CD14-positive monocyte (primary cell): ENCODE measurements around the gene RABGAP1. TPM values are rescaled to one million over a fixed set of nuclear protein-coding genes. Genes with fewer than 3 reads are reported as not detected.

Experiments used
- DNase-seq, 3 donors: peaks; one replicate each; pipeline ENCODE4 v3.0.0-alpha.2; 2011 to 2022
- H2AFZ ChIP-seq: 2 replicates; pipeline ENCODE4 v1.6.0; 2012; ENCODE audit warnings: mild to moderate bottlenecking, low read depth, low read length, inconsistent platforms; ENCODE audit not compliant: insufficient read depth, poor library complexity, severe bottlenecking
- H3K27ac ChIP-seq, 2 donors: 1 replicate in 1 of 2; 2 replicates in 1 of 2; pipeline ENCODE4 v1.5.1; 2012 to 2013; ENCODE audit warnings: low read length in 2 of 2, control low read depth in 1 of 2, inconsistent platforms in 1 of 2, low read depth in 1 of 2, mild to moderate bottlenecking in 1 of 2
- H3K27me3 ChIP-seq, 2 donors: one replicate each; pipeline versions ENCODE4 v1.6.0 to v1.6.1; 2011 to 2013; ENCODE audit warnings: low read length in 2 of 2; ENCODE audit not compliant: control insufficient read depth in 2 of 2, insufficient read depth in 2 of 2
- H3K36me3 ChIP-seq, 2 donors: replicated peaks in 1 of 2; 1 replicate in 1 of 2; 2 replicates in 1 of 2; pipeline versions ENCODE4 v1.5.1 to v1.6.1; 2012 to 2013; ENCODE audit warnings: low read length in 2 of 2, control low read depth in 1 of 2, inconsistent platforms in 1 of 2, mild to moderate bottlenecking in 1 of 2; ENCODE audit not compliant: insufficient read depth in 2 of 2, control insufficient read depth in 1 of 2
- H3K4me1 ChIP-seq, 2 donors: 1 replicate in 1 of 2; 2 replicates in 1 of 2; pipeline versions ENCODE4 v1.5.1 to v1.6.1; 2012 to 2013; ENCODE audit warnings: low read length in 2 of 2, control low read depth in 1 of 2, inconsistent platforms in 1 of 2, mild to moderate bottlenecking in 1 of 2, moderate library complexity in 1 of 2; ENCODE audit not compliant: insufficient read depth in 2 of 2, control insufficient read depth in 1 of 2
- H3K4me2 ChIP-seq: replicated peaks from 2 replicates; pipeline ENCODE3; 2012; ENCODE audit warnings: low read length, moderate library complexity, mild to moderate bottlenecking; ENCODE audit not compliant: poor library complexity, severe bottlenecking; ENCODE audit errors: extremely low read depth
- H3K4me3 ChIP-seq, 3 experiments: fragments of 200-600 bp in 1 of 3; sonication (generic) in 1 of 3; replicated peaks in 1 of 3; 1 replicate in 2 of 3; 2 replicates in 1 of 3; pipeline ENCODE4 v1.5.1; 2011 to 2013; ENCODE audit warnings: low read length in 3 of 3, mild to moderate bottlenecking in 3 of 3, control low read depth in 2 of 3, low read depth in 2 of 3, inconsistent platforms in 1 of 3, moderate library complexity in 1 of 3
- H3K79me2 ChIP-seq: 2 replicates; pipeline ENCODE4 v1.6.0; 2012; ENCODE audit warnings: mild to moderate bottlenecking, control low read depth, inconsistent platforms, low read length, moderate library complexity; ENCODE audit not compliant: insufficient read depth
- H3K9ac ChIP-seq: 2 replicates; pipeline ENCODE4 v1.6.0; 2017; ENCODE audit warnings: low read length, mild to moderate bottlenecking; ENCODE audit not compliant: insufficient read depth, poor library complexity, severe bottlenecking
- H3K9me3 ChIP-seq, 2 donors: replicated peaks in 1 of 2; 1 replicate in 1 of 2; 2 replicates in 1 of 2; pipeline versions ENCODE4 v1.5.1 to v1.6.1; 2012 to 2013; ENCODE audit warnings: low read length in 2 of 2, control low read depth in 1 of 2; ENCODE audit not compliant: control insufficient read depth in 1 of 2, insufficient read depth in 1 of 2
- H4K20me1 ChIP-seq: 2 replicates; pipeline ENCODE4 v1.6.0; 2012; ENCODE audit warnings: mild to moderate bottlenecking, low read length, control low read depth, moderate library complexity; ENCODE audit not compliant: insufficient read depth
- H3K27ac Mint-ChIP-seq, 7 donors: one replicate each; pipeline ENCODE4 v1.8.0; 2020; ENCODE audit warnings: mild to moderate bottlenecking in 7 of 7, mixed read lengths in 7 of 7, moderate library complexity in 6 of 7, inconsistent platforms in 2 of 7
- H3K27me3 Mint-ChIP-seq, 3 donors: one replicate each; pipeline ENCODE4 v1.8.0; 2021 to 2022; ENCODE audit warnings: low read depth in 3 of 3, mild to moderate bottlenecking in 3 of 3, mixed read lengths in 3 of 3, moderate library complexity in 3 of 3, inconsistent platforms in 1 of 3
- H3K36me3 Mint-ChIP-seq, 2 donors: one replicate each; pipeline ENCODE4 v1.8.0; 2020; ENCODE audit warnings: mixed read lengths in 2 of 2, inconsistent platforms in 1 of 2, mild to moderate bottlenecking in 1 of 2
- H3K4me1 Mint-ChIP-seq: one replicate; pipeline ENCODE4 v1.8.0; 2020; ENCODE audit warnings: mild to moderate bottlenecking, mixed read lengths
- H3K4me3 Mint-ChIP-seq, 2 donors: one replicate each; pipeline ENCODE4 v1.8.0; 2020; ENCODE audit warnings: mild to moderate bottlenecking in 2 of 2, mixed read lengths in 2 of 2, moderate library complexity in 1 of 2
- H3K9me3 Mint-ChIP-seq, 7 donors: one replicate each; pipeline ENCODE4 v1.8.0; 2020 to 2022; ENCODE audit warnings: mixed read lengths in 7 of 7, mild to moderate bottlenecking in 6 of 7, moderate library complexity in 6 of 7, inconsistent platforms in 2 of 7
- CTCF ChIP-seq: fragments of 200-600 bp; IDR thresholded peaks from one replicate; pipeline ENCODE4 v1.8.0; 2022; ENCODE audit warnings: antibody characterized with exemption, mild to moderate bottlenecking
- WGBS: methylation state at CpG from one replicate; pipeline ENCODE4 v1.1.5; 2013; ENCODE audit warnings: missing lambda C conversion rate; ENCODE audit not compliant: insufficient coverage; 5-methylcytosine and 5-hydroxymethylcytosine counted together
- intact Hi-C, 2 donors: fragments of 100-400 bp; cut with micrococcal nuclease; formaldehyde crosslinking; loops; one replicate each; pipeline versions ENCODE4 v1.15.0 to v1.15.1; 2023
- polyA plus RNA-seq, 3 donors: library from polyadenylated mRNA; depleted of rRNA in 1 of 3; unstranded in 2 of 3; stranded (reverse) in 1 of 3; fragments of 300-500 nt in 2 of 3; fragments of >200 nt in 1 of 3; fragmentation: Illumina TruSeq in 2 of 3; gene quantifications; 1 replicate in 2 of 3; 2 replicates in 1 of 3; pipeline ENCODE4 v1.2.3, GENCODE V29; 2012 to 2021

RABGAP1 gene
- polyA plus RNA-seq, 3 donors, result 14.7 to 24.1 (median 19.3) TPM

GRCh38 chr9:123007269-123007668 is 66.4 kb downstream of the RABGAP1 start:
- H3K9ac ChIP-seq, result no peak overlapping the region
- no peaks in the 10 kb centered on the region for H3K27me3 Mint-ChIP-seq
- intact Hi-C loops, result no loop called here

GRCh38 chr9:123008909-123009308 is 68.1 kb downstream of the RABGAP1 start:
- no peaks in the 10 kb centered on the region for H3K27me3 ChIP-seq
- peaks cover 57 to 84% of the 10 kb centered on the region in 2 donors for H3K36me3 ChIP-seq
- no peak overlapping the region for H3K9ac ChIP-seq
- H3K4me2 ChIP-seq, result no peak overlapping the region
- peaks cover 0 to 5% (median 2%) of the 10 kb centered on the region in 7 donors for H3K9me3 Mint-ChIP-seq
- peaks cover 58 to 67% of the 10 kb centered on the region in 2 donors for H3K36me3 Mint-ChIP-seq
- H3K4me1 ChIP-seq, result no peaks in the 10 kb centered on the region
- H3K9me3 ChIP-seq, result no peaks in the 10 kb centered on the region
- H3K4me3 ChIP-seq, result no peak overlapping the region
- H3K27ac Mint-ChIP-seq, result no peak overlapping the region
- peaks cover 6% of the 10 kb centered on the region for H3K4me1 Mint-ChIP-seq
- no peaks in the 10 kb centered on the region for H3K79me2 ChIP-seq
- TF ChIP-seq CTCF, result no peak
- no peak overlapping the region for H3K27ac ChIP-seq
- no peaks in the 10 kb centered on the region for H4K20me1 ChIP-seq
- no peak overlapping the region for H2AFZ ChIP-seq
- intact Hi-C loops, result no loop called here
- no peak overlapping the region for H3K4me3 Mint-ChIP-seq
- no peak for DNase-seq
- no peaks in the 10 kb centered on the region for H3K27me3 Mint-ChIP-seq

More at GRCh38 chr9:123007269-123007668, 66.4 kb downstream of the RABGAP1 start:
- no peak overlapping the region for H3K27ac ChIP-seq
- no peak for DNase-seq
- Mint-ChIP-seq H3K4me3 (peak overlapping the region in 1 of 2 donors; percentile 16), H3K4me1 (peaks cover 10% of the 10 kb centered on the region), H3K9me3 (no peaks in the 10 kb centered on the region), H3K36me3 (peaks cover 50 to 62% of the 10 kb centered on the region in 2 donors), H3K27ac (no peak overlapping the region)
- 100% methylated on average over 1 of the region's 5 CpGs for WGBS
- no peak overlapping the region for H3K4me2 ChIP-seq
- peaks cover 45 to 78% of the 10 kb centered on the region in 2 donors for H3K36me3 ChIP-seq
- H3K4me3 ChIP-seq, result no peak overlapping the region
- no peaks in the 10 kb centered on the region for H4K20me1 ChIP-seq
- no peaks in the 10 kb centered on the region for H3K27me3 ChIP-seq
- no peak for TF ChIP-seq CTCF
- H3K9me3 ChIP-seq, result no peaks in the 10 kb centered on the region
- no peaks in the 10 kb centered on the region for H3K4me1 ChIP-seq
- no peak overlapping the region for H2AFZ ChIP-seq
- H3K79me2 ChIP-seq, result no peaks in the 10 kb centered on the region
